NCI-H2196 (cell line): Measurements from ENCODE around the gene DNAJC21.

Experiments used
- DNase-seq: peaks from one replicate; lab custom pipeline; 2025; ENCODE audit not compliant: unreplicated experiment; lab: John Stamatoyannopoulos, UW

The DNAJC21 gene

GRCh38 chr5:34977934-34978613 lies 48.7 kb downstream of the DNAJC21 start:
- no peak for DNase-seq

- DNase-seq, result no peak
Measured at GRCh38 chr5:34978681-34979080, 49.3 kb downstream of the DNAJC21 start.

DNA sequence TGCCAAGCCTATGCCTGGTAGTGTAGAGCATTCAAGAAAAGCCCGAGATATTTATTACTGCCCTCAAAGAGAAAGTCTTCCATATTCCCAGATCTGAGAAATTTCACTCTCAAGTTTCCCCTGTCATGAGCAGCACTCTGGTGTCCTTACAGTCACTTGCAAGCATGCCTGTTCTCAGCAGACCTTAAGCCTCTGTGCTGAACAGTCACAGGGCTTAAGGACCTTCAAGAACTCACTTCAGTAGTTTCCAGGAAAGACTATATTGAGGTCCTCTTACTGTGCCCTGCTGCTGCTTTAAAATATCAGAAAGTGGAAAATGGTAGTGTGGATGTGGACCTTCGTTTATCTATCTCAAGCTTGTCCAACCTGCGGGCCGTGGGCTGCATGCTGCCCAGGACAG lies 53.5 kb downstream of the DNAJC21 start:
- DNase-seq, result no peak

DNA sequence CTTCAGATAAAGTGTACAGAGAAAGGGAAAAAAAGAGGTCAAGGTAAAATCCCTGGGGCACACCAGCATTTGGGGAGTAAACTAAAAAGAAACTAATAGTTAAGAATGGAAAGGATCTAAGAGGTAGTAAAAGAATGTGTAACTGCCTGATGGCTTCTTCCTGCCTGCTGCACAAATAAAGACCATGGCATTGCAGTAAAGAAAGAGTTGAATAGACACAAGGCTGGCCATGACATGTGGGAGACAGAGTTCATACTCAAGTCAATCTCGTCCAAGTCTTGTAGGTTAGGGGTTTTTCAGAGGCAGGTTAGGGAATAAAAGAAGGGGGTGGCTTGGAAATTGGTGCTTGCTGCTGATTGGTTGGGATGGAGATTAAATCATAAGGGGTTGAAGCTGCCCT lies 57.6 kb downstream of the DNAJC21 start:
- DNase-seq, result no peak

DNA sequence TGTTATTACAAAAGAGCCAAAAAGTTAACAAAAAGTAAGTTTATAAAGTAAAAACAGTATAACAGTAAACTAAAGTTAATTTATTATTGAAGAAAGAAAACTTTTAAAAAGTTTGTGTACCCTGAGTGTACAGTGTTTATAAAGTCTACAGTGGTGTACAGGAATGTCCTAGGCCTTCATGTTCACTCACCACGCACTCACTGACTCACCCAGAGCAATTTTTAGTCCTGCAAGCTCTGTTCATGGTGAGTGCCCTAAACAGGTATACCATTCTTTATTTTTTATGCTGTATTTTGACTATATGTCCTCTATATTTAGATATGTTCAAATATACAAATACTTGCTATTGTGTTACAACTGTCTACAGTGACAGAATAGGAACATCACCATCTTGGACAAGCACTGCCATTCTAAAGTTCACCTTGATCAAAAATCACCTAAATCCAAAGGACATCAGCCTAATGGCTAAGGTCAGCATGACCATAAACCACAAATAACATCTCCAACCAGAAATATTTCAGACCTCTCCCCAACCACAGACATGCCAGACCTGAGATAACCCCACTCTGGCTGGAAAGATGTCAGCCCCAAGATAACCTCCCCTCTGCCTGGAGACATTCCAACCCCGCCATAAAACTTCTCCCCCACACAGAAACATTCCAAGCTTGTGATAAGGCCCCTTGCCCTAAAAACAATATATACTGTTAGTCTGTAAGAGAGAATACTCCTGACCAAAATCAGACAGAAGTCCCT lies 62.3 kb downstream of the DNAJC21 start:
- no peak for DNase-seq

GRCh38 chr5:34993951-34994350 lies 64.6 kb downstream of the DNAJC21 start:
- DNase-seq, result no peak

GRCh38 chr5:34996261-34996660 lies 66.9 kb downstream of the DNAJC21 start:
- DNase-seq, result no peak

GRCh38 chr5:34998058-34998789 lies 68.9 kb downstream of the DNAJC21 start:
- peak; percentile 28 for DNase-seq

DNA sequence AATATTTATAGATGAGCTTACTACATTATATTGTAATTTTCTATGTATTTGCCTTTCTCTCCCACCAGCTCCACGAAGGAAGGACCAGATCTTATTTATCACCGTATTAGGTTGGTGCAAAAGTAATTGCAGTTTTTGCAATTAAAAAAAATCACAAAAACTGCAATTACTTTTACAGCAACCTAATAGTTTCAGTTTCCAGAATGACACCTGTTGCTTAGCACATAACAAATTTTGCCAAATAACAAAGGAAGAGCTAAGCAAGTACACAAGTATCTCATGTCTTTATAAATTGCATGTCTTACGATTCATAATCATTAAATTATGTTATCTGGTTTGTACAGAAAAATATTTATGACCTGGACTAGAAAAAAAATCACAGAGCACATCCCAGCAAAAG lies 72.5 kb downstream of the DNAJC21 start:
- DNase-seq, result no peak

GRCh38 chr5:35002459-35002858 lies 73.1 kb downstream of the DNAJC21 start:
- no peak for DNase-seq

GRCh38 chr5:35003018-35003957 lies 73.9 kb downstream of the DNAJC21 start:
- peak; percentile 86 for DNase-seq

GRCh38 chr5:35004200-35004599 lies 74.8 kb downstream of the DNAJC21 start:
- no peak for DNase-seq

GRCh38 chr5:35004771-35005170 lies 75.4 kb downstream of the DNAJC21 start:
- DNase-seq, result no peak
